ENCODE measurements around the gene COL18A1. TPM values are rescaled to one million over a fixed set of nuclear protein-coding genes. Genes with fewer than 3 reads are reported as not detected.

Gene COL18A1
- polyA plus RNA-seq, 1 donor (not counting 4 experiments of a cell fraction or from before 2014, with no cell fraction given) = 13.0 TPM

DNA sequence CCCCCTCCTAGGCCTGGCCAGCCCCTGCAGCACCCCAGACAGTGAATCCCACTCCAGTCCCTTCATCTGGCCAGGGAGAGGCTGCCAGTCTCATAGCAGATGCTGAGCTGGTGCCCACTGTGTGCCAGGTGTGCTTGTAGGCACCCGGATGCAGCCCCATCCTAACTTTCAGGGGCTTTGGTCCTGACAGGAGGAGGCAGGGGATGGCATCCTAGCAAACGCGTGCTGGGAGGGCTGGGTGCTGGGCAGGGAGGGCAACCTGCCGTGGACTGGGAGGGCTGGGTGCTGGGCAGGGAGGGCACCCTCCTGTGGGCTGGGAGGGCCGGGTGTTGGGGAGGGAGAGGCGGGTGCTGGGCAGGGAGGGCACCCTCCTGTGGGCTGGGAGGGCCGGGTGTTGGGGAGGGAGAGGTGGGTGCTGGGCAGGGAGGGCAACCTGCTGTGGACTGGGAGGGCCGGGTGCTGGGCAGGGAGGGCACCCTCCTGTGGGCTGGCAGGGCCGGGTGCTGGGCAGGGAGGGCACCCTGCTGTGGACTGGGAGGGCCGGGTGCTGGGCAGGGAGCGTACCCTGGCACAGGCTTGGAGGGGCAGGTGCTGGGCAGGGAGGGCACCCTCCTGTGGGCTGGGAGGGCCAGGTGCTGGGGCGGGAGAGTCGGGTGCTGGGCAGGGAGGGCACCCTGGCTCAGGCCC, 102.0 kb downstream of the COL18A1 start:
- Histone ChIP-seq H3K9me1 (ENCODE audit: control insufficient read depth, extremely low read depth, insufficient read depth, low read length) (no peaks in the 10 kb centered on the region), H3K4me3 (ENCODE audit: control insufficient read depth in 2 of 3, extremely low read depth in 1 of 3, insufficient read depth in 2 of 3, low read depth in 1 of 3, low read length in 3 of 3) (no peak overlapping the region), H3K9ac (ENCODE audit: control insufficient read depth, extremely low read depth, insufficient read depth, low read length) (no peak overlapping the region), H2AFZ (ENCODE audit: control insufficient read depth, low read length) (no peak overlapping the region), H3K4me1 (ENCODE audit: control insufficient read depth, extremely low read depth, insufficient read depth, low read length) (no peaks in the 10 kb centered on the region), H3K27me3 (ENCODE audit: control insufficient read depth, extremely low read depth, insufficient read depth, low read length) (no peaks in the 10 kb centered on the region), H4K20me1 (ENCODE audit: control insufficient read depth, extremely low read depth, insufficient read depth, low read length) (no peaks in the 10 kb centered on the region), H3K9me3 (ENCODE audit: control insufficient read depth, low read depth, low read length) (no peaks in the 10 kb centered on the region), H3K4me2 (ENCODE audit: control insufficient read depth, extremely low read depth, insufficient read depth, low read depth, low read length) (no peak overlapping the region), H3K27ac (ENCODE audit: control insufficient read depth, insufficient read depth, low read length) (no peak overlapping the region), H3K36me3 (ENCODE audit: control insufficient read depth in 2 of 2, extremely low read depth in 1 of 2, insufficient read depth in 2 of 2, low read length in 2 of 2) (peaks cover 0 to 6% of the 10 kb centered on the region in 2 experiments), H3K79me2 (ENCODE audit: control insufficient read depth, insufficient read depth, low read length) (no peaks in the 10 kb centered on the region)
- dilution Hi-C loops (cut with MboI; ENCODE audit: extremely low pct_ligation_motif_present, low sequenced_read_pairs) = no loop called here
- DNase-seq (ENCODE audit: low read depth, low spot score) = no peak
- TF ChIP-seq, protein P1, sequence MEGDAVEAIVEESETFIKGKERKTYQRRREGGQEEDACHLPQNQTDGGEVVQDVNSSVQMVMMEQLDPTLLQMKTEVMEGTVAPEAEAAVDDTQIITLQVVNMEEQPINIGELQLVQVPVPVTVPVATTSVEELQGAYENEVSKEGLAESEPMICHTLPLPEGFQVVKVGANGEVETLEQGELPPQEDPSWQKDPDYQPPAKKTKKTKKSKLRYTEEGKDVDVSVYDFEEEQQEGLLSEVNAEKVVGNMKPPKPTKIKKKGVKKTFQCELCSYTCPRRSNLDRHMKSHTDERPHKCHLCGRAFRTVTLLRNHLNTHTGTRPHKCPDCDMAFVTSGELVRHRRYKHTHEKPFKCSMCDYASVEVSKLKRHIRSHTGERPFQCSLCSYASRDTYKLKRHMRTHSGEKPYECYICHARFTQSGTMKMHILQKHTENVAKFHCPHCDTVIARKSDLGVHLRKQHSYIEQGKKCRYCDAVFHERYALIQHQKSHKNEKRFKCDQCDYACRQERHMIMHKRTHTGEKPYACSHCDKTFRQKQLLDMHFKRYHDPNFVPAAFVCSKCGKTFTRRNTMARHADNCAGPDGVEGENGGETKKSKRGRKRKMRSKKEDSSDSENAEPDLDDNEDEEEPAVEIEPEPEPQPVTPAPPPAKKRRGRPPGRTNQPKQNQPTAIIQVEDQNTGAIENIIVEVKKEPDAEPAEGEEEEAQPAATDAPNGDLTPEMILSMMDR (optimal IDR thresholded peaks at IDR 0.05 in 1 of 3, IDR thresholded peaks at IDR 0.05 in 1 of 3, conservative IDR thresholded peaks at IDR 0.05 in 1 of 3; ENCODE audit: extremely low read depth in 1 of 3, insufficient read depth in 2 of 3, low read length in 3 of 3) = no peak
- TF ChIP-seq EZH2 (IDR thresholded peaks at IDR 0.05; ENCODE audit: low read length) = no peak
- FAIRE-seq = no peak

DNA sequence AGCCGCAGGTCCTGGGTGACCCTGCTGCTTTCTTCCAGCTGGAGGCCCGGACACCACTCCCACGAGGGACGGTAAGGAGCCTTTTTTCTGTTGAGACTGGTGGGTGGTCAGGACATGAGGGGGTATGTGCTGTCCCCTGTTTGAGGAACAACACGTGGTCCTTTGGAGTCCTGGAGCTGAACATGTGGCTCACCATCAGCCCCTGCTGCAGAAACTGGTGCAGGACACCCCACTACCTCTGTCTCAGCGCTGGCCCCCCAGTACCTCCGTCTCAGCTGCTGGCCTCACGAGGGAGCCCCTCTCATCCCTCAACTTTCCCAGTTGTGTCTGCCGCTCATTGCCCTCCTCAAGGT, 102.5 kb downstream of the COL18A1 start:
- DNase-seq (ENCODE audit: low read depth, low spot score) = no peak
- Histone ChIP-seq H3K9ac (ENCODE audit: control insufficient read depth, extremely low read depth, insufficient read depth, low read length) (no peak overlapping the region), H3K27ac (ENCODE audit: control insufficient read depth, insufficient read depth, low read length) (no peak overlapping the region), H3K4me2 (ENCODE audit: control insufficient read depth, extremely low read depth, insufficient read depth, low read depth, low read length) (no peak overlapping the region), H3K36me3 (ENCODE audit: control insufficient read depth in 2 of 2, extremely low read depth in 1 of 2, insufficient read depth in 2 of 2, low read length in 2 of 2) (peaks cover 0 to 6% of the 10 kb centered on the region in 2 experiments), H3K4me3 (ENCODE audit: control insufficient read depth in 2 of 3, extremely low read depth in 1 of 3, insufficient read depth in 2 of 3, low read depth in 1 of 3, low read length in 3 of 3) (no peak overlapping the region), H3K9me3 (ENCODE audit: control insufficient read depth, low read depth, low read length) (no peaks in the 10 kb centered on the region), H3K4me1 (ENCODE audit: control insufficient read depth, extremely low read depth, insufficient read depth, low read length) (no peaks in the 10 kb centered on the region), H4K20me1 (ENCODE audit: control insufficient read depth, extremely low read depth, insufficient read depth, low read length) (no peaks in the 10 kb centered on the region), H3K9me1 (ENCODE audit: control insufficient read depth, extremely low read depth, insufficient read depth, low read length) (no peaks in the 10 kb centered on the region), H3K27me3 (ENCODE audit: control insufficient read depth, extremely low read depth, insufficient read depth, low read length) (no peaks in the 10 kb centered on the region), H2AFZ (ENCODE audit: control insufficient read depth, low read length) (no peak overlapping the region), H3K79me2 (ENCODE audit: control insufficient read depth, insufficient read depth, low read length) (no peaks in the 10 kb centered on the region)
- dilution Hi-C loops (cut with MboI; ENCODE audit: extremely low pct_ligation_motif_present, low sequenced_read_pairs) = no loop called here
- no peak for TF ChIP-seq EZH2 (IDR thresholded peaks at IDR 0.05; ENCODE audit: low read length)
- TF ChIP-seq, protein P1 (optimal IDR thresholded peaks at IDR 0.05 in 1 of 3, IDR thresholded peaks at IDR 0.05 in 1 of 3, conservative IDR thresholded peaks at IDR 0.05 in 1 of 3; ENCODE audit: extremely low read depth in 1 of 3, insufficient read depth in 2 of 3, low read length in 3 of 3) = no peak
- FAIRE-seq = no peak

Data from keratinocyte (primary cell).